ENCODE results near the gene ZDHHC4. TPM values are rescaled to one million over a fixed set of nuclear protein-coding genes. Genes with fewer than 3 reads are reported as not detected.

Gene ZDHHC4
- total and polyA plus RNA-seq, 2 of the 13 experiments (the other 11 are each of a cell fraction or from before 2014, with no cell fraction given), result 83.2 to 188 TPM

GRCh38 chr7:6590645-6591110 is 13.4 kb downstream of the ZDHHC4 start:
- ATAC-seq, result peak; percentile 76
- Histone ChIP-seq H3K4me2 (ENCODE audit: low read depth, low read length) (peak overlapping the region; percentile 85), H3K27me3 (ENCODE audit: control insufficient read depth in 1 of 2, insufficient read depth in 2 of 2, low read length in 2 of 2) (no peaks in the 10 kb centered on the region), H3K36me3 (replicated peaks in 1 of 2; ENCODE audit: control insufficient read depth in 1 of 2, insufficient read depth in 2 of 2, low read length in 2 of 2) (peaks cover 10 to 34% of the 10 kb centered on the region in 2 experiments; a peak in 4 of 5 replicates), H3K4me1 (ENCODE audit: insufficient read depth, low read length) (peaks cover 33% of the 10 kb centered on the region), H4K20me1 (ENCODE audit: insufficient read depth, low read length) (no peaks in the 10 kb centered on the region), H3K4me3 (replicated peaks in 1 of 3; ENCODE audit: insufficient read depth in 1 of 3, low read depth in 2 of 3, low read length in 3 of 3) (peak overlapping the region; percentile 88 to 97 (median 96)), H3K79me2 (ENCODE audit: insufficient read depth, low read length) (peaks cover 11% of the 10 kb centered on the region), H3K9me3 (ENCODE audit: low read length) (no peaks in the 10 kb centered on the region), H3K27ac (ENCODE audit: extremely low read length, insufficient read depth, low read length) (peak overlapping the region; percentile 75), H2AFZ (ENCODE audit: low read length) (no peak overlapping the region), H3K9ac (ENCODE audit: insufficient read depth, low read depth, low read length) (peak overlapping the region; percentile 88)
- no peak for DNase-seq (ENCODE audit: low spot score)
- in situ Hi-C loops (cut with HindIII; ENCODE audit: extremely low pct_ligation_motif_present, low pct_unique_long_range_greater_than_20kb) (no loop called here), intact Hi-C loops (cut with micrococcal nuclease; ENCODE audit: unreplicated experiment) (loop anchor here (2.0 to 10.0 kb wide), 2 partner anchors 14 to 114 kb away; partner anchors contain the start of genes ZDHHC4 and ZNF12)
- POLR2A ChIA-PET, result interaction anchor here (0.7 to 5.1 kb wide), 3 partner anchors 14 to 116 kb away, joined by 3 to 105 read pairs (median 5); partner anchors contain the start of genes ZDHHC4 and ZNF12
- FAIRE-seq, result no peak
- CTCF ChIA-PET (ENCODE audit: low intra/inter-chr PET ratio, low total read pairs), result interaction anchor here (1.2 to 1.4 kb wide), 2 partner anchors 12 to 74 kb away, joined by 4 read pairs; no protein-coding TSS in a partner anchor
- 2% methylated on average over 10 of the region's 10 CpGs for WGBS (ENCODE audit: low lambda C conversion rate)
- no TSS peak for BruUV-seq (replicated peaks)
- TF ChIP-seq ZNF33B (CRISPR knock-in tag; IDR thresholded peaks at IDR 0.05), result no peak
- TF ChIP-seq CEBPB (IDR thresholded peaks at IDR 0.05; ENCODE audit: borderline replicate concordance, low read depth, low read length), result peak; percentile 19; the same call in 1 of the 2 replicates
- TF ChIP-seq THAP7 (CRISPR knock-in tag; IDR thresholded peaks at IDR 0.05), result no peak
- TF ChIP-seq ZNF569 (CRISPR knock-in tag; IDR thresholded peaks at IDR 0.05; ENCODE audit: borderline replicate concordance), result 0 out of 2 replicates have a peak, but pooled peaks have one; percentile 62
- 0 out of 2 replicates have a peak, but pooled peaks have one; percentile 0 for TF ChIP-seq POGZ (CRISPR knock-in tag; IDR thresholded peaks at IDR 0.05)
- 0 out of 2 replicates have a peak, but pooled peaks have one; percentile 15 for TF ChIP-seq ZNF547 (CRISPR knock-in tag; IDR thresholded peaks at IDR 0.05)
- no peak for TF ChIP-seq KLF16 (CRISPR knock-in tag; IDR thresholded peaks at IDR 0.05)
- 0 out of 2 replicates have a peak, but pooled peaks have one; percentile 17 for TF ChIP-seq ZNF782 (CRISPR knock-in tag; IDR thresholded peaks at IDR 0.05; ENCODE audit: borderline replicate concordance)
- TF ChIP-seq SATB2 (CRISPR knock-in tag; IDR thresholded peaks at IDR 0.05), result 0 out of 2 replicates have a peak, but pooled peaks have one; percentile 3
- no peak for TF ChIP-seq AHR (CRISPR knock-in tag; IDR thresholded peaks at IDR 0.05)
- TF ChIP-seq ZNF501 (CRISPR knock-in tag; IDR thresholded peaks at IDR 0.05), result peak; percentile 49; the same call in 1 of the 2 replicates
- peak; percentile 71; the same call in 1 of the 2 replicates for TF ChIP-seq ZNF598 (CRISPR knock-in tag; IDR thresholded peaks at IDR 0.05; ENCODE audit: borderline replicate concordance)
- TF ChIP-seq ZBTB21 (CRISPR knock-in tag; IDR thresholded peaks at IDR 0.05), result no peak
- no peak for TF ChIP-seq BCL3 (CRISPR knock-in tag; IDR thresholded peaks at IDR 0.05)
- TF ChIP-seq, protein P1, sequence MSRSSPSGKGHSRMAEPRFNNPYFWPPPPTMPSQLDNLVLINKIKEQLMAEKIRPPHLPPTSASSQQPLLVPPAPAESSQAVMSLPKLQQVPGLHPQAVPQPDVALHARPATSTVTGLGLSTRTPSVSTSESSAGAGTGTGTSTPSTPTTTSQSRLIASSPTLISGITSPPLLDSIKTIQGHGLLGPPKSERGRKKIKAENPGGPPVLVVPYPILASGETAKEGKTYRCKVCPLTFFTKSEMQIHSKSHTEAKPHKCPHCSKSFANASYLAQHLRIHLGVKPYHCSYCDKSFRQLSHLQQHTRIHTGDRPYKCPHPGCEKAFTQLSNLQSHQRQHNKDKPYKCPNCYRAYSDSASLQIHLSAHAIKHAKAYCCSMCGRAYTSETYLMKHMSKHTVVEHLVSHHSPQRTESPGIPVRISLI (CRISPR knock-in tag; IDR thresholded peaks at IDR 0.05; ENCODE audit: borderline replicate concordance), result 0 out of 2 replicates have a peak, but pooled peaks have one; percentile 32
- no peak for TF ChIP-seq TAF1 (CRISPR knock-in tag; IDR thresholded peaks at IDR 0.05)
- TF ChIP-seq PHF8 (CRISPR knock-in tag; IDR thresholded peaks at IDR 0.05), result no peak
- TF ChIP-seq STAG1 (CRISPR knock-in tag; IDR thresholded peaks at IDR 0.05), result 0 out of 2 replicates have a peak, but pooled peaks have one; percentile 17
- TF ChIP-seq, protein P2, sequence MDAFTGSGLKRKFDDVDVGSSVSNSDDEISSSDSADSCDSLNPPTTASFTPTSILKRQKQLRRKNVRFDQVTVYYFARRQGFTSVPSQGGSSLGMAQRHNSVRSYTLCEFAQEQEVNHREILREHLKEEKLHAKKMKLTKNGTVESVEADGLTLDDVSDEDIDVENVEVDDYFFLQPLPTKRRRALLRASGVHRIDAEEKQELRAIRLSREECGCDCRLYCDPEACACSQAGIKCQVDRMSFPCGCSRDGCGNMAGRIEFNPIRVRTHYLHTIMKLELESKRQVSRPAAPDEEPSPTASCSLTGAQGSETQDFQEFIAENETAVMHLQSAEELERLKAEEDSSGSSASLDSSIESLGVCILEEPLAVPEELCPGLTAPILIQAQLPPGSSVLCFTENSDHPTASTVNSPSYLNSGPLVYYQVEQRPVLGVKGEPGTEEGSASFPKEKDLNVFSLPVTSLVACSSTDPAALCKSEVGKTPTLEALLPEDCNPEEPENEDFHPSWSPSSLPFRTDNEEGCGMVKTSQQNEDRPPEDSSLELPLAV (CRISPR knock-in tag; conservative IDR thresholded peaks at IDR 0.05; ENCODE audit: low read depth), result no peak
- TF ChIP-seq ZNF121 (CRISPR knock-in tag; IDR thresholded peaks at IDR 0.05), result peak; percentile 22; the same call in 1 of the 2 replicates
